Cardiac septum (tissue), 1 donor: ENCODE measurements around the gene AQP6. TPM values are rescaled to one million over a fixed set of nuclear protein-coding genes. Genes with fewer than 3 reads are reported as not detected.
A peak's percentile ranks its signal among the peaks of the same experiment; 100 is the strongest.

Experiments
- DNase-seq: peaks from one replicate; pipeline ENCODE4 v3.0.0-alpha.2; 2020; ENCODE audit warnings: low spot score
- intact Hi-C: fragments of 100-400 bp; cut with DNase I; formaldehyde crosslinking; loops from one replicate; pipeline ENCODE4 v1.14.0; 2022
- total RNA-seq: library from RNA; stranded (reverse); fragmentation: NEBNext Ultra II Directional; extraction: Animal tissue kit (Norgen Biotek cat#: 25700); gene quantifications from one replicate; pipeline ENCODE4 v1.2.1, GENCODE V29; 2021
- donor health status: DM: no; HTN: no; CAD: no.

Gene AQP6
- total RNA-seq, 1 donor from 2014 or later: not detected

GRCh38 chr12:49964849-49965624 is 7.7 kb upstream of the AQP6 start:
- intact Hi-C loops: loop anchor here (10.0 kb wide), 1 partner anchor 190 kb away; no protein-coding TSS in a partner anchor
- DNase-seq: no peak

- intact Hi-C loops: loop anchor here (2.0 to 10.0 kb wide), 3 partner anchors 91 to 191 kb away; partner anchors contain the start of gene ASIC1
- DNase-seq: no peak
Measured at GRCh38 chr12:49965836-49966235, 6.9 kb upstream of the AQP6 start.

GRCh38 chr12:49966511-49967041 is 6.2 kb upstream of the AQP6 start:
- intact Hi-C loops: loop anchor here (2.0 to 10.0 kb wide), 3 partner anchors 90 to 192 kb away; partner anchors contain the start of gene ASIC1
- DNase-seq: no peak

- intact Hi-C loops: loop anchor here (2.0 to 10.0 kb wide), 3 partner anchors 90 to 192 kb away; partner anchors contain the start of gene ASIC1
Measured at GRCh38 chr12:49967042-49967776, 5.5 kb upstream of the AQP6 start.

GRCh38 chr12:49967777-49968250 is 4.9 kb upstream of the AQP6 start:
- peak; percentile 66 for DNase-seq
- intact Hi-C loops: loop anchor here (2.0 to 10.0 kb wide), 3 partner anchors 89 to 193 kb away; partner anchors contain the start of gene ASIC1

More at GRCh38 chr12:49967042-49967776, 5.5 kb upstream of the AQP6 start:
- DNase-seq: peak; percentile 95

GRCh38 chr12:49968471-49968870 is 4.3 kb upstream of the AQP6 start:
- peak; percentile 69 for DNase-seq
- intact Hi-C loops: loop anchor here (10.0 kb wide), 1 partner anchor 194 kb away; no protein-coding TSS in a partner anchor

GRCh38 chr12:49969027-49969426 is 3.7 kb upstream of the AQP6 start:
- DNase-seq: peak; percentile 67
- intact Hi-C loops: loop anchor here (10.0 kb wide), 1 partner anchor 194 kb away; no protein-coding TSS in a partner anchor

GRCh38 chr12:49969651-49970429 is 2.9 kb upstream of the AQP6 start:
- peak; percentile 64 for DNase-seq
- intact Hi-C loops: loop anchor here (10.0 kb wide), 1 partner anchor 195 kb away; no protein-coding TSS in a partner anchor

GRCh38 chr12:49970658-49971057 is 2.1 kb upstream of the AQP6 start:
- peak; percentile 70 for DNase-seq
- intact Hi-C loops: no loop called here

- DNase-seq: no peak
- intact Hi-C loops: no loop called here
Measured at GRCh38 chr12:49971141-49971540, 1.6 kb upstream of the AQP6 start.

- intact Hi-C loops: no loop called here
- DNase-seq: no peak
Measured at GRCh38 chr12:49972129-49972528, 618 bp upstream of the AQP6 start.

- intact Hi-C loops: no loop called here
- DNase-seq: peak; percentile 58
Measured at GRCh38 chr12:49973361-49973830, 649 bp downstream of the AQP6 start.

GRCh38 chr12:49974231-49974675 is 1.5 kb downstream of the AQP6 start:
- intact Hi-C loops: no loop called here
- DNase-seq: peak; percentile 75

GRCh38 chr12:49974677-49975317 is 2.0 kb downstream of the AQP6 start:
- intact Hi-C loops: no loop called here
- DNase-seq: peak; percentile 61

GRCh38 chr12:49975318-49975761 is 2.6 kb downstream of the AQP6 start:
- peak; percentile 55 for DNase-seq
- intact Hi-C loops: no loop called here

- intact Hi-C loops: no loop called here
- no peak for DNase-seq
Measured at GRCh38 chr12:49976557-49976956, 3.8 kb downstream of the AQP6 start.

GRCh38 chr12:49978125-49978524 is 5.4 kb downstream of the AQP6 start:
- no peak for DNase-seq
- intact Hi-C loops: no loop called here

- intact Hi-C loops: no loop called here
- DNase-seq: no peak
Measured at GRCh38 chr12:49979016-49979586, 6.4 kb downstream of the AQP6 start.
